ENCODE results near the gene ATPAF2.
A peak's percentile ranks its signal among the peaks of the same experiment; 100 is the strongest.

ATPAF2 gene

GRCh38 chr17:18021372-18021771 lies 17.6 kb downstream of the ATPAF2 start:
- TF ChIP-seq FOXM1 (IDR thresholded peaks at IDR 0.05; ENCODE audit: borderline replicate concordance, low read depth) (no peak), NFIC (IDR thresholded peaks at IDR 0.05) (no peak), YY1 (IDR thresholded peaks at IDR 0.05; ENCODE audit: low read depth) (no peak), USF1 (IDR thresholded peaks at IDR 0.05) (peak; percentile 82), RAD21 (IDR thresholded peaks at IDR 0.05; ENCODE audit: low read depth) (no peak), TAF1 (IDR thresholded peaks at IDR 0.05; ENCODE audit: low read depth) (no peak)

GRCh38 chr17:18020971-18021370 lies 18.0 kb downstream of the ATPAF2 start:
- TF ChIP-seq REST (IDR thresholded peaks at IDR 0.05; ENCODE audit: low read depth), result no peak

GRCh38 chr17:18019838-18020154 lies 19.2 kb downstream of the ATPAF2 start:
- TF ChIP-seq REST (IDR thresholded peaks at IDR 0.05; ENCODE audit: low read depth) (no peak), TCF12 (IDR thresholded peaks at IDR 0.05; ENCODE audit: low read depth) (no peak), TAF1 (IDR thresholded peaks at IDR 0.05; ENCODE audit: low read depth) (no peak), ZBTB7A (IDR thresholded peaks at IDR 0.05; ENCODE audit: low read depth) (no peak), MAX (IDR thresholded peaks at IDR 0.05) (no peak), CREB1 (IDR thresholded peaks at IDR 0.05; ENCODE audit: low read depth) (no peak), RAD21 (IDR thresholded peaks at IDR 0.05; ENCODE audit: low read depth) (no peak), CEBPB (IDR thresholded peaks at IDR 0.05) (no peak), TEAD4 (IDR thresholded peaks at IDR 0.05) (no peak), EP300 (IDR thresholded peaks at IDR 0.05; ENCODE audit: borderline replicate concordance) (no peak), NFIC (IDR thresholded peaks at IDR 0.05) (no peak), EGR1 (IDR thresholded peaks at IDR 0.05) (no peak), YY1 (IDR thresholded peaks at IDR 0.05; ENCODE audit: low read depth) (no peak), USF1 (IDR thresholded peaks at IDR 0.05) (no peak), FOXM1 (IDR thresholded peaks at IDR 0.05; ENCODE audit: borderline replicate concordance, low read depth) (no peak)

GRCh38 chr17:18018411-18018921 lies 20.5 kb downstream of the ATPAF2 start:
- TF ChIP-seq EGR1 (IDR thresholded peaks at IDR 0.05) (no peak), TEAD4 (IDR thresholded peaks at IDR 0.05) (no peak), USF1 (IDR thresholded peaks at IDR 0.05) (no peak), REST (IDR thresholded peaks at IDR 0.05; ENCODE audit: low read depth) (no peak), YY1 (IDR thresholded peaks at IDR 0.05; ENCODE audit: low read depth) (no peak), TCF12 (IDR thresholded peaks at IDR 0.05; ENCODE audit: low read depth) (no peak), MAX (IDR thresholded peaks at IDR 0.05) (no peak), CREB1 (IDR thresholded peaks at IDR 0.05; ENCODE audit: low read depth) (no peak), CEBPB (IDR thresholded peaks at IDR 0.05) (no peak), NFIC (IDR thresholded peaks at IDR 0.05) (no peak), EP300 (IDR thresholded peaks at IDR 0.05; ENCODE audit: borderline replicate concordance) (no peak)

GRCh38 chr17:18017958-18018357 lies 21.0 kb downstream of the ATPAF2 start:
- TF ChIP-seq CEBPB (IDR thresholded peaks at IDR 0.05) (no peak), ZBTB7A (IDR thresholded peaks at IDR 0.05; ENCODE audit: low read depth) (no peak), TEAD4 (IDR thresholded peaks at IDR 0.05) (no peak), MAX (IDR thresholded peaks at IDR 0.05) (no peak), REST (IDR thresholded peaks at IDR 0.05; ENCODE audit: low read depth) (no peak), EGR1 (IDR thresholded peaks at IDR 0.05) (no peak), FOXM1 (IDR thresholded peaks at IDR 0.05; ENCODE audit: borderline replicate concordance, low read depth) (no peak), RAD21 (IDR thresholded peaks at IDR 0.05; ENCODE audit: low read depth) (no peak), USF1 (IDR thresholded peaks at IDR 0.05) (no peak), CREB1 (IDR thresholded peaks at IDR 0.05; ENCODE audit: low read depth) (no peak), TAF1 (IDR thresholded peaks at IDR 0.05; ENCODE audit: low read depth) (no peak), TCF12 (IDR thresholded peaks at IDR 0.05; ENCODE audit: low read depth) (no peak), NFIC (IDR thresholded peaks at IDR 0.05) (no peak)
